ENCODE measurements around the gene POLR3A. TPM values are rescaled to one million over a fixed set of nuclear protein-coding genes. Genes with fewer than 3 reads are reported as not detected.
"Not testable (repeated sequence)": the region's sequence is repeated elsewhere in the genome, so short reads cannot be mapped to it uniquely, and the experiment has no call there.

The POLR3A gene
- total RNA-seq, 2 experiments from 2014 or later = 16.3 to 21.5 TPM

DNA sequence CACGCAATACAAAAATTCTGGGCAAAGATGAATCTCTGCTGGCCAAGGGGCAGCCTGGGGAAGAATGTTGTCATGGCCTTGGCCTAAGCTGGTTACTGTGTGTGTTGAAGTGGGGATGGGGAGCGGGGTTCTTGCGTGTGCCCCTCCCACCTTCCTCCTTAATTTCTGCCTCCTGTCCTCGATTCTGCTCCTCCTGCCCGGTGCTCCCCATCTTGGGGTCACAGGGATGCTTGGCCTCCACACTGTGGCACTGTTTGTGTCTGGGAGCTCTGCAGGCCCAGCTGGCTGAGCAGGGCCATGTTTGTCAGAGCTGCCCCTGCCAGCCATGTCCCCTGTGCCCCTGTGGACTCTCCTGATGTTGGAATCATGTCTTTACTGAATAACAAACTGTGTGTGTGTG is 41.4 kb upstream of the POLR3A start:
- CTCF ChIA-PET (ENCODE audit: unreplicated experiment) = no interaction called here
- BruUV-seq (replicated peaks) = no TSS peak
- Histone ChIP-seq H3K4me2 (ENCODE audit: low read length) (no peak overlapping the region), H3K27ac (ENCODE audit: low read depth, low read length, poor library complexity, severe bottlenecking) (no peak overlapping the region), H3K9me2 (ENCODE audit: insufficient read depth, low read length) (no peaks in the 10 kb centered on the region), H3K9me3 (ENCODE audit: low read length) (no peaks in the 10 kb centered on the region), H3K36me3 (ENCODE audit: insufficient read depth, low read length) (no peaks in the 10 kb centered on the region), H2AFZ (ENCODE audit: low read length) (no peak overlapping the region), H3K4me3 (ENCODE audit: low read depth, low read length, poor library complexity, severe bottlenecking) (no peak overlapping the region), H4K20me1 (ENCODE audit: insufficient read depth, low read length) (no peaks in the 10 kb centered on the region), H3K79me2 (ENCODE audit: insufficient read depth, low read depth, low read length) (no peaks in the 10 kb centered on the region), H3K4me1 (ENCODE audit: insufficient read depth, low read length, poor library complexity, severe bottlenecking) (no peaks in the 10 kb centered on the region)
- POLR2A ChIA-PET = no interaction called here
- TF ChIP-seq EZH2phosphoT487 (IDR thresholded peaks at IDR 0.05; ENCODE audit: borderline replicate concordance, low read depth, low read length) = no peak
- intact Hi-C loops (cut with micrococcal nuclease; ENCODE audit: unreplicated experiment) = no loop called here
- no peak for DNase-seq (ENCODE audit: low spot score)

DNA sequence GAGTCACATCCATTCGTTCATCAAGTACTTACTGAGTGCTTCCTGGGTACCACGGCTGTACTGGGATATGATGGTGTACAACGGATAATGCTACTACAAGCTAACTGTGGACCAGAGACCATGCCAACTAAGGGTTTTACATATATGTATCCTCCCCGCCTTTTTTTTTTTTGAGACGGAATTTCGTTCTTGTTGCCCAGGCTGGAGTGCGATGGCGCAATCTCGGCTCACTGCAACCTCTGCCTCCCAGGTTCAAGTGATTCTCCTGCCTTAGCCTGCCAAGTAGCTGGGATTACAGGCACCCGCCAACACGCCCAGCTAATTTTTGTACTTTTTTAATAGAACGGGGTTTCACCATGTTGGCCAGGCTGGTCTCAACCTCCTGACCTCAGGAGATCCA is 40.7 kb upstream of the POLR3A start:
- H4K20me1 ChIP-seq (ENCODE audit: insufficient read depth, low read length); intact Hi-C loops (cut with micrococcal nuclease; ENCODE audit: unreplicated experiment); H3K4me3 ChIP-seq (ENCODE audit: low read depth, low read length, poor library complexity, severe bottlenecking); H3K79me2 ChIP-seq (ENCODE audit: insufficient read depth, low read depth, low read length); H3K36me3 ChIP-seq (ENCODE audit: insufficient read depth, low read length); H3K27ac ChIP-seq (ENCODE audit: low read depth, low read length, poor library complexity, severe bottlenecking); H3K4me2 ChIP-seq (ENCODE audit: low read length); BruUV-seq (replicated peaks); DNase-seq (ENCODE audit: low spot score); CTCF ChIA-PET (ENCODE audit: unreplicated experiment); H3K4me1 ChIP-seq (ENCODE audit: insufficient read depth, low read length, poor library complexity, severe bottlenecking); H3K9me2 ChIP-seq (ENCODE audit: insufficient read depth, low read length); POLR2A ChIA-PET; H2AFZ ChIP-seq (ENCODE audit: low read length); H3K9me3 ChIP-seq (ENCODE audit: low read length): not testable (repeated sequence)

DNA sequence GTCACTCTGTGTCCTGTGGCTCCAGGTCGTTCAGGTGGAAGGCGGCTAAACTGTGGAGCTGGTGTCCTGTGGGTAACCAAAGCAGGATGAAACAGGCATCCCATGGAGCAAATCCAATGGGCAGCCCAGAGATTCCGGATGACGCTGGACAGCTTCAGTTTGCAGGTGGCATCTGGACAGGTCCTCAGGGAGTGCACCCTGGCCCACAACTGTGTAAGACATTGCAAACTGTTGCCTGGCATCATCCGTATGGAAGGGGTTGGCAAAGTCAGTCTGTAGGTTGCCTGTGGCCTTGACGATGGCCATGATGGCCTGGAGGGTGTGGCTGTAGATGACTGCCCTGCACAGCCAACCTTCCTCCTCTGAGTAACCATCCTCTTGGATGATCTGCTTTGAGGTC is 39.8 kb upstream of the POLR3A start:
- no peaks in the 10 kb centered on the region for H3K9me2 ChIP-seq (ENCODE audit: insufficient read depth, low read length)
- H3K4me1 ChIP-seq (ENCODE audit: insufficient read depth, low read length, poor library complexity, severe bottlenecking) = no peaks in the 10 kb centered on the region
- H3K4me2 ChIP-seq (ENCODE audit: low read length) = no peak overlapping the region
- H4K20me1 ChIP-seq (ENCODE audit: insufficient read depth, low read length) = no peaks in the 10 kb centered on the region
- no peak for DNase-seq (ENCODE audit: low spot score)
- BruUV-seq (replicated peaks) = no TSS peak
- no peak overlapping the region for H2AFZ ChIP-seq (ENCODE audit: low read length)
- TF ChIP-seq, protein P1, sequence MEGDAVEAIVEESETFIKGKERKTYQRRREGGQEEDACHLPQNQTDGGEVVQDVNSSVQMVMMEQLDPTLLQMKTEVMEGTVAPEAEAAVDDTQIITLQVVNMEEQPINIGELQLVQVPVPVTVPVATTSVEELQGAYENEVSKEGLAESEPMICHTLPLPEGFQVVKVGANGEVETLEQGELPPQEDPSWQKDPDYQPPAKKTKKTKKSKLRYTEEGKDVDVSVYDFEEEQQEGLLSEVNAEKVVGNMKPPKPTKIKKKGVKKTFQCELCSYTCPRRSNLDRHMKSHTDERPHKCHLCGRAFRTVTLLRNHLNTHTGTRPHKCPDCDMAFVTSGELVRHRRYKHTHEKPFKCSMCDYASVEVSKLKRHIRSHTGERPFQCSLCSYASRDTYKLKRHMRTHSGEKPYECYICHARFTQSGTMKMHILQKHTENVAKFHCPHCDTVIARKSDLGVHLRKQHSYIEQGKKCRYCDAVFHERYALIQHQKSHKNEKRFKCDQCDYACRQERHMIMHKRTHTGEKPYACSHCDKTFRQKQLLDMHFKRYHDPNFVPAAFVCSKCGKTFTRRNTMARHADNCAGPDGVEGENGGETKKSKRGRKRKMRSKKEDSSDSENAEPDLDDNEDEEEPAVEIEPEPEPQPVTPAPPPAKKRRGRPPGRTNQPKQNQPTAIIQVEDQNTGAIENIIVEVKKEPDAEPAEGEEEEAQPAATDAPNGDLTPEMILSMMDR (conservative IDR thresholded peaks at IDR 0.05; ENCODE audit: low read length) = no peak
- no peak for TF ChIP-seq EZH2phosphoT487 (IDR thresholded peaks at IDR 0.05; ENCODE audit: borderline replicate concordance, low read depth, low read length)
- no peak overlapping the region for H3K27ac ChIP-seq (ENCODE audit: low read depth, low read length, poor library complexity, severe bottlenecking)
- CTCF ChIA-PET (ENCODE audit: unreplicated experiment) = no interaction called here
- no peaks in the 10 kb centered on the region for H3K9me3 ChIP-seq (ENCODE audit: low read length)
- H3K36me3 ChIP-seq (ENCODE audit: insufficient read depth, low read length) = no peaks in the 10 kb centered on the region
- intact Hi-C loops (cut with micrococcal nuclease; ENCODE audit: unreplicated experiment) = no loop called here
- POLR2A ChIA-PET = no interaction called here
- H3K4me3 ChIP-seq (ENCODE audit: low read depth, low read length, poor library complexity, severe bottlenecking) = no peak overlapping the region
- H3K79me2 ChIP-seq (ENCODE audit: insufficient read depth, low read depth, low read length) = no peaks in the 10 kb centered on the region

DNA sequence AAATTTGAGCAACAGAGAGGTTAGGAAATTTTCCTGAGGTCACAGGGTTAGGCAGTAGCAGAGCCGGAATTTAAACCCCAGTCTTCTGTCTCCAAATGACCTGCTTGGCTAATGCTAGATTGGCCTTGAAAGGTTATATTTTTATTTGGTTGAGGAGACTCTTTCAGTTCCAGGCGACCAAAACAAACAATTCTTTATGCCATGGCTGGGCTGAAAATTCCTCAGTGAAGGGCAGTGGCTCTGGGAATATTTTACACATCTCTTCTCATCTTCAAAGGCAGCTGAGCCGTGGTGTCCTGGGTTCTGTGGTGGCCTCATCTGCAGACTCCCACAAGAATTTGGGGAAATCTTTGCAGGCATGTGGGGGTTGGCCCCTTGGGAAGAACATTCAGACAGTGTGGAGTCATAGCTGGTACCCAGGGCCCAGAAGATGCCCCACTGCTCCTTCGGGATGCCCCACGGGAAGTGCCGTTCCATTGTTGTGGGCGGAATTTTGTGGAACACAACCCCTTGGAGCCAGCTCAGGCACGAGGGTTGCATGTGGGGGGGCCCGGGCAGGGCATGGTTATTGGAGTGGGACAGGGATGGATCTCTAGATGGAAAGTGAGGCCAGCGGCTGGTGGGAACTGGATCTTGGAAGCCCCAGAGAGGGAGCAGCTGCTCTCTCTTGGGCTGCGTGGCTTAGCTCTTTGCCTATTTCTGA is 37.6 kb upstream of the POLR3A start:
- no peaks in the 10 kb centered on the region for H3K4me1 ChIP-seq (ENCODE audit: insufficient read depth, low read length, poor library complexity, severe bottlenecking)
- H3K27ac ChIP-seq (ENCODE audit: low read depth, low read length, poor library complexity, severe bottlenecking) = no peak overlapping the region
- no peak overlapping the region for H2AFZ ChIP-seq (ENCODE audit: low read length)
- intact Hi-C loops (cut with micrococcal nuclease; ENCODE audit: unreplicated experiment) = no loop called here
- no TSS peak for BruUV-seq (replicated peaks)
- no peaks in the 10 kb centered on the region for H3K9me2 ChIP-seq (ENCODE audit: insufficient read depth, low read length)
- CTCF ChIA-PET (ENCODE audit: unreplicated experiment) = no interaction called here
- H3K79me2 ChIP-seq (ENCODE audit: insufficient read depth, low read depth, low read length) = no peaks in the 10 kb centered on the region
- no peak for DNase-seq (ENCODE audit: low spot score)
- H4K20me1 ChIP-seq (ENCODE audit: insufficient read depth, low read length) = no peaks in the 10 kb centered on the region
- no peak overlapping the region for H3K4me3 ChIP-seq (ENCODE audit: low read depth, low read length, poor library complexity, severe bottlenecking)
- H3K4me2 ChIP-seq (ENCODE audit: low read length) = no peak overlapping the region
- H3K9me3 ChIP-seq (ENCODE audit: low read length) = no peaks in the 10 kb centered on the region
- no peaks in the 10 kb centered on the region for H3K36me3 ChIP-seq (ENCODE audit: insufficient read depth, low read length)
- POLR2A ChIA-PET = no interaction called here
- TF ChIP-seq, protein P1 (conservative IDR thresholded peaks at IDR 0.05; ENCODE audit: low read length) = no peak
- TF ChIP-seq EZH2phosphoT487 (IDR thresholded peaks at IDR 0.05; ENCODE audit: borderline replicate concordance, low read depth, low read length) = no peak

Data from OCI-LY7 (cell line).